ENCODE results near the gene RAP1GAP2. TPM values are rescaled to one million over a fixed set of nuclear protein-coding genes. Genes with fewer than 3 reads are reported as not detected.

Gene RAP1GAP2
- total RNA-seq, 4 donors from 2014 or later, result 1.5 to 23.1 (median 6.7) TPM

GRCh38 chr17:3022197-3022596 lies 226.0 kb downstream of the RAP1GAP2 start:
- TF ChIP-seq POLR2A (IDR thresholded peaks at IDR 0.05), result no peak
- TF ChIP-seq CTCF (IDR thresholded peaks at IDR 0.05), result no peak

GRCh38 chr17:3024346-3024745 lies 228.1 kb downstream of the RAP1GAP2 start:
- H3K4me3 ChIP-seq, result no peak overlapping the region
- H3K36me3 ChIP-seq, result no peaks in the 10 kb centered on the region
- H3K4me1 ChIP-seq, result no peaks in the 10 kb centered on the region
- H3K9me3 ChIP-seq, result no peaks in the 10 kb centered on the region
- TF ChIP-seq POLR2A (IDR thresholded peaks at IDR 0.05) (no peak), CTCF (IDR thresholded peaks at IDR 0.05) (no peak)
- H3K27me3 ChIP-seq, result no peaks in the 10 kb centered on the region
- H3K27ac ChIP-seq, result no peak overlapping the region
- intact Hi-C loops (cut with DNase I; ENCODE audit: low total_unique reads), result no loop called here
- DNase-seq, result no peak

More at GRCh38 chr17:3022197-3022596, 226.0 kb downstream of the RAP1GAP2 start:
- Histone ChIP-seq H3K4me1 (no peaks in the 10 kb centered on the region), H3K27ac (no peak overlapping the region), H3K27me3 (no peaks in the 10 kb centered on the region), H3K36me3 (no peaks in the 10 kb centered on the region), H3K9me3 (no peaks in the 10 kb centered on the region), H3K4me3 (no peak overlapping the region)
- intact Hi-C loops (cut with DNase I; ENCODE audit: low total_unique reads), result no loop called here
- no peak for DNase-seq

- intact Hi-C loops (cut with DNase I; ENCODE audit: low total_unique reads), result no loop called here
- no peaks in the 10 kb centered on the region for H3K27me3 ChIP-seq
- no peak for DNase-seq
- TF ChIP-seq POLR2A (IDR thresholded peaks at IDR 0.05), result no peak
- no peak for TF ChIP-seq CTCF (IDR thresholded peaks at IDR 0.05)
- no peak overlapping the region for H3K4me3 ChIP-seq
- H3K9me3 ChIP-seq, result no peaks in the 10 kb centered on the region
- no peak overlapping the region for H3K27ac ChIP-seq
- H3K4me1 ChIP-seq, result no peaks in the 10 kb centered on the region
- H3K36me3 ChIP-seq, result no peaks in the 10 kb centered on the region
Observed at GRCh38 chr17:3025421-3026124, 229.3 kb downstream of the RAP1GAP2 start.

- Histone ChIP-seq H3K4me1 (no peaks in the 10 kb centered on the region), H3K36me3 (no peaks in the 10 kb centered on the region), H3K4me3 (no peak overlapping the region), H3K9me3 (no peaks in the 10 kb centered on the region), H3K27ac (no peak overlapping the region), H3K27me3 (no peaks in the 10 kb centered on the region)
- intact Hi-C loops (cut with DNase I; ENCODE audit: low total_unique reads), result no loop called here
- TF ChIP-seq CTCF (IDR thresholded peaks at IDR 0.05) (no peak), POLR2A (IDR thresholded peaks at IDR 0.05) (no peak)
- DNase-seq, result no peak
Observed at GRCh38 chr17:3026125-3026855, 230.1 kb downstream of the RAP1GAP2 start.

Data from uterus (tissue), 4 donors.